NCI-H128 (cell line): Measurements from ENCODE around the gene TMPRSS11F.

ENCODE experiments used
- DNase-seq: peaks from one replicate; lab custom pipeline; 2025; ENCODE audit not compliant: unreplicated experiment; lab: John Stamatoyannopoulos, UW

The TMPRSS11F gene

GRCh38 chr4:68079928-68080327, 49.7 kb downstream of the TMPRSS11F start:
- no peak for DNase-seq

GRCh38 chr4:68077737-68078136, 51.9 kb downstream of the TMPRSS11F start:
- no peak for DNase-seq

DNA sequence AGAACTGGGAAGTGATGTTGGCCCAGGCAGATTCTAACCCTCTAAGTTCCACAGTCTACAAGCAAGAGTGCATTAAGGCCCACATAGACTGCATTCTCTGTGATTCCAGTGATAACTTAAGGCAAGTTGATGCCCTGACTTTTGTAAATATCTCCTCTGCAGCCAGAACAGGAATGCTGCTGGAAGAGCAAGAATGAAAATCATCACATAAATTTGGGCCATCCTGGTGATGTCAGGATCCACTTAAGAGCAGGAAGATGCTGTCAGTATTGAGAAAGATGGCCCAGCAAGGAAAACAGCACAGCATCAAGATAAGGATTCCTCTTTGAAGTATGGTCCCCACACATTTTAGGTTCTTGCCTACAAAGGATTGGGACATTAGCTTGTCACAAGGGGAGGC, 52.4 kb downstream of the TMPRSS11F start:
- no peak for DNase-seq

DNA sequence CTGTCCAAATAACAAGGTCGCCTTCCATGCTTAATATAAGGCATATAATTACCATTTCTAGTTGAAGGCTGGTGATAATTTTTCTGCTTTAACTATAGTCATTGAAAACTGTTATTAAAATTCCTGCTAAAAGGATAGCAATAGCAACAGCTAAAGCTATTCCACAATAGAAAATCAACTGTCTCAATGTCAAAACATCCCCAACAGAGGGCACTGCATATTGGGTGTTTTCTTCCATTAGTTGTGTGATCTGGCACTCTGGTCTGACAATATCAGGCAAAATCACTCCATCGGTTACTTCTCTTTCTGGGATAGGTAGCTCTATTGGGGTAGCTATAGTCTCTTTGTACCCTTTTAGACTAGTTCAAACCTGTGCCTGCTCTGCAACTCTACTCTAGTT, 53.5 kb downstream of the TMPRSS11F start:
- no peak for DNase-seq

- DNase-seq, result no peak
Measured at GRCh38 chr4:68074397-68074796, 55.3 kb downstream of the TMPRSS11F start.

- no peak for DNase-seq
Measured at GRCh38 chr4:68070302-68070701, 59.4 kb downstream of the TMPRSS11F start.

- DNase-seq, result no peak
Measured at GRCh38 chr4:68062501-68062900, 67.2 kb downstream of the TMPRSS11F start.

DNA sequence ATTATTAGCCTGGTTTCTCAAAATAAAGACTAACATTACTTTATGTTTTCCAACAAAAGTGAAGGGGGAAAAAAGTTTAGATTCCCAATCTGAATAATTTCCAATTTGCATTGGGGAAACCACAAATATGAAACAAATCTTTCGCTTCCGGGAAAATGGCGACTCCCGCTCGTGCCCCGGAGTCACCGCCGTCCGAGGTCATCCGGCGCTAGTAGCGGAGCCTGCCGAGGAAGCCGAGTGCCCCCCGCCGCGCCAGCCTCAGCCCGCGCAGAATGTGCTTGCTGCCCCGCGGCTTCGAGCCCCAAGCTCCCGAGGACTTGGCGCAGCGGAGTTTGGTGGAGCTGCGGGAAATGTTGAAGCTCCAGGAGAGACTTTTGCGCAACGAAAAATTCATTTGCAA, 91.4 kb downstream of the TMPRSS11F start:
- DNase-seq, result no peak

- DNase-seq, result no peak
Measured at GRCh38 chr4:68021185-68021584, 108.5 kb downstream of the TMPRSS11F start.

DNA sequence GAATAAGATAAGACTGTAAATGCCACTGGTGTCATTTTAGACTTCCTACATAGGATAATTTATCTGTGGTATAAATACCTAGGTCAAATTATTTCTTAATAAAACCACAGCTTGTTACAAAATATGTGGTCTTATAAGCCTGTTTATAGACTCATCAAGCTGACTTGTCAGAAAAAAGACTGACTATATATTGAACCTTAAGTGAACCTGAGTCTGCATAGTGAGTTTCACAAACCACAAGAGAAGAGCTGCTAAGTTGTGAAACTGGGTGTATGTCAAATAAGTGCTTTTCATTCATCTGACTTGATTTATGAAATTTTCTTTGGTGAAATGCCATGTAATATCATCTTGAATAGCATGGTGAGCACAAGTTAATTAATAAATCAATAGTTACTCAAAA, 118.0 kb downstream of the TMPRSS11F start:
- DNase-seq, result no peak
